WTC11 (cell line): Measurements from ENCODE around the gene VPS18.

Experiments used
- TEAD4 ChIP-seq: sonication (generic); formaldehyde crosslinking; IDR thresholded peaks from 2 replicates; pipeline ENCODE4 v1.8.0; 2022; ENCODE audit warnings: mild to moderate bottlenecking, missing genetic modification reagents
- TF ChIP-seq, protein P1 (sequence below): sonication (generic); formaldehyde crosslinking; IDR thresholded peaks from 2 replicates; pipeline ENCODE4 v1.8.0; 2022; ENCODE audit warnings: mild to moderate bottlenecking, missing genetic modification reagents
- TF ChIP-seq, protein P2 (sequence below): fragments of 200-600 bp; IDR thresholded peaks from 2 replicates; pipeline ENCODE4 v1.8.0; 2022; ENCODE audit warnings: antibody characterized with exemption
- TF ChIP-seq, protein P3 (sequence below): sonication (generic); formaldehyde crosslinking; IDR thresholded peaks from 2 replicates; pipeline ENCODE4 v1.8.0; 2022; ENCODE audit warnings: mild to moderate bottlenecking, missing genetic modification reagents

DNA sequence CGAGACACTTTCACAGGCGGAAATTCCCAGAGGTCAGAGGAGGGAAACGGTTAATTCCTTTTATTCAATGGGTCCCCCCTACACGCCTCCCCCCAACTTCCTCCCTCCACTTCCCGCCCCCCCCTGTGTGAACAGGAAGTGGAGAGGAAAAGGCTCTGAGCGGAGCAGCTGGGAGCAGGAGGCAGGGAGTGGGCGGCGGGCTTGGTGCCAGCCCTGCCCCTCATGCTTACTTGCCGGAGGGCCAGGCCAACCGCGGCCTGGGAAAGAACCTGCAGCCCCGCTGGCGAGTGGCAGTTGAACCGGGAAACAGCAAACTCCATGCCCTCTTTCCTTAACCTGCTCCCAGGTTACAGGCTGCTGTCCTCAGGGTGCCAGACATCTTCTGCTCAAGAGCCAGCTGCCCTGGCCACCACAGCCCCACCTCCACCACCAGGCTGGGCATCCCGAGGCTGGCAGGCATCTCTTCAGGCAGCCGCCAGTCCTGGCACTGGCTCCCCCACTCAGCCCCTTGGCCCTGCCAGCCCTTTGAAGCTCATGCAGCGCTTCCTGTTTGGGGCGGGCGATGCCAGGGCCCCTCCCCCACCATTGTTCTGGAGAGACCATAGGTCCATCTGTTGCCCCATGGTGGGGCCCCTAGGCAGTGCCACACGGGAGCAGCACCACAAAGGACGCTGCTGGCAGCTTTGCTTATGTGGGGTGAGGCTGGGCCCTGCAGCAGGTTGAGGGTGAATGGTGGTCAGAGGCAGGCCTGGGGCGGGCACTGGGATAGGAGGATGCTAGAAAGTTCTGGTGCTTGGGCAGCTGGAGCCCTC is 12.9 kb downstream of the VPS18 start:
- no peak for TF ChIP-seq TEAD4
- TF ChIP-seq, protein P1, sequence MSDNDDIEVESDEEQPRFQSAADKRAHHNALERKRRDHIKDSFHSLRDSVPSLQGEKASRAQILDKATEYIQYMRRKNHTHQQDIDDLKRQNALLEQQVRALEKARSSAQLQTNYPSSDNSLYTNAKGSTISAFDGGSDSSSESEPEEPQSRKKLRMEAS (CRISPR knock-in tag): no peak
- TF ChIP-seq, protein P2, sequence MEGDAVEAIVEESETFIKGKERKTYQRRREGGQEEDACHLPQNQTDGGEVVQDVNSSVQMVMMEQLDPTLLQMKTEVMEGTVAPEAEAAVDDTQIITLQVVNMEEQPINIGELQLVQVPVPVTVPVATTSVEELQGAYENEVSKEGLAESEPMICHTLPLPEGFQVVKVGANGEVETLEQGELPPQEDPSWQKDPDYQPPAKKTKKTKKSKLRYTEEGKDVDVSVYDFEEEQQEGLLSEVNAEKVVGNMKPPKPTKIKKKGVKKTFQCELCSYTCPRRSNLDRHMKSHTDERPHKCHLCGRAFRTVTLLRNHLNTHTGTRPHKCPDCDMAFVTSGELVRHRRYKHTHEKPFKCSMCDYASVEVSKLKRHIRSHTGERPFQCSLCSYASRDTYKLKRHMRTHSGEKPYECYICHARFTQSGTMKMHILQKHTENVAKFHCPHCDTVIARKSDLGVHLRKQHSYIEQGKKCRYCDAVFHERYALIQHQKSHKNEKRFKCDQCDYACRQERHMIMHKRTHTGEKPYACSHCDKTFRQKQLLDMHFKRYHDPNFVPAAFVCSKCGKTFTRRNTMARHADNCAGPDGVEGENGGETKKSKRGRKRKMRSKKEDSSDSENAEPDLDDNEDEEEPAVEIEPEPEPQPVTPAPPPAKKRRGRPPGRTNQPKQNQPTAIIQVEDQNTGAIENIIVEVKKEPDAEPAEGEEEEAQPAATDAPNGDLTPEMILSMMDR: no peak
- TF ChIP-seq, protein P3, sequence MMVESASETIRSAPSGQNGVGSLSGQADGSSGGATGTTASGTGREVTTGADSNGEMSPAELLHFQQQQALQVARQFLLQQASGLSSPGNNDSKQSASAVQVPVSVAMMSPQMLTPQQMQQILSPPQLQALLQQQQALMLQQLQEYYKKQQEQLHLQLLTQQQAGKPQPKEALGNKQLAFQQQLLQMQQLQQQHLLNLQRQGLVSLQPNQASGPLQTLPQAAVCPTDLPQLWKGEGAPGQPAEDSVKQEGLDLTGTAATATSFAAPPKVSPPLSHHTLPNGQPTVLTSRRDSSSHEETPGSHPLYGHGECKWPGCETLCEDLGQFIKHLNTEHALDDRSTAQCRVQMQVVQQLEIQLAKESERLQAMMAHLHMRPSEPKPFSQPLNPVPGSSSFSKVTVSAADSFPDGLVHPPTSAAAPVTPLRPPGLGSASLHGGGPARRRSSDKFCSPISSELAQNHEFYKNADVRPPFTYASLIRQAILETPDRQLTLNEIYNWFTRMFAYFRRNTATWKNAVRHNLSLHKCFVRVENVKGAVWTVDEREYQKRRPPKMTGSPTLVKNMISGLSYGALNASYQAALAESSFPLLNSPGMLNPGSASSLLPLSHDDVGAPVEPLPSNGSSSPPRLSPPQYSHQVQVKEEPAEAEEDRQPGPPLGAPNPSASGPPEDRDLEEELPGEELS: no peak
